ENCODE data around the gene ALAS1.

GRCh38 chr3:52176951-52177700 lies 20.8 kb upstream of the ALAS1 start:
- TF ChIP-seq CTCF (IDR thresholded peaks at IDR 0.05) = no peak
- no peak for TF ChIP-seq SIN3A (IDR thresholded peaks at IDR 0.05; ENCODE audit: borderline replicate concordance, insufficient read depth, low read depth, low read length)
- TF ChIP-seq POLR2AphosphoS5 (IDR thresholded peaks at IDR 0.05; ENCODE audit: low read depth, low read length) = no peak
- TF ChIP-seq, protein P1, sequence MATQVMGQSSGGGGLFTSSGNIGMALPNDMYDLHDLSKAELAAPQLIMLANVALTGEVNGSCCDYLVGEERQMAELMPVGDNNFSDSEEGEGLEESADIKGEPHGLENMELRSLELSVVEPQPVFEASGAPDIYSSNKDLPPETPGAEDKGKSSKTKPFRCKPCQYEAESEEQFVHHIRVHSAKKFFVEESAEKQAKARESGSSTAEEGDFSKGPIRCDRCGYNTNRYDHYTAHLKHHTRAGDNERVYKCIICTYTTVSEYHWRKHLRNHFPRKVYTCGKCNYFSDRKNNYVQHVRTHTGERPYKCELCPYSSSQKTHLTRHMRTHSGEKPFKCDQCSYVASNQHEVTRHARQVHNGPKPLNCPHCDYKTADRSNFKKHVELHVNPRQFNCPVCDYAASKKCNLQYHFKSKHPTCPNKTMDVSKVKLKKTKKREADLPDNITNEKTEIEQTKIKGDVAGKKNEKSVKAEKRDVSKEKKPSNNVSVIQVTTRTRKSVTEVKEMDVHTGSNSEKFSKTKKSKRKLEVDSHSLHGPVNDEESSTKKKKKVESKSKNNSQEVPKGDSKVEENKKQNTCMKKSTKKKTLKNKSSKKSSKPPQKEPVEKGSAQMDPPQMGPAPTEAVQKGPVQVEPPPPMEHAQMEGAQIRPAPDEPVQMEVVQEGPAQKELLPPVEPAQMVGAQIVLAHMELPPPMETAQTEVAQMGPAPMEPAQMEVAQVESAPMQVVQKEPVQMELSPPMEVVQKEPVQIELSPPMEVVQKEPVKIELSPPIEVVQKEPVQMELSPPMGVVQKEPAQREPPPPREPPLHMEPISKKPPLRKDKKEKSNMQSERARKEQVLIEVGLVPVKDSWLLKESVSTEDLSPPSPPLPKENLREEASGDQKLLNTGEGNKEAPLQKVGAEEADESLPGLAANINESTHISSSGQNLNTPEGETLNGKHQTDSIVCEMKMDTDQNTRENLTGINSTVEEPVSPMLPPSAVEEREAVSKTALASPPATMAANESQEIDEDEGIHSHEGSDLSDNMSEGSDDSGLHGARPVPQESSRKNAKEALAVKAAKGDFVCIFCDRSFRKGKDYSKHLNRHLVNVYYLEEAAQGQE (IDR thresholded peaks at IDR 0.05; ENCODE audit: insufficient read depth in 1 of 2, low read depth in 2 of 2, low read length in 1 of 2) = no peak
